AG04449 (cell line): ENCODE results near the gene PLEKHG2.

Experiments
- CTCF ChIA-PET: fragments of 350-600 bp; formaldehyde crosslinking; extraction: SDS; loops from one replicate; lab custom pipeline; 2021; ENCODE audit warnings: antibody characterized with exemption; lab: Yijun Ruan, JAX
- POLR2A ChIA-PET: fragments of 400-600, 350-600 bp; formaldehyde crosslinking; extraction: SDS; loops from one replicate; lab custom pipeline; 2020; ENCODE audit warnings: antibody characterized with exemption, inconsistent platforms; lab: Yijun Ruan, JAX
- DNase-seq: peaks from one replicate; pipeline ENCODE4 v3.0.0-alpha.2; 2010; ENCODE audit warnings: low read depth, low spot score
- H3K4me3 ChIP-seq: 2 replicates; pipeline ENCODE4 v1.5.1; 2011; ENCODE audit warnings: low read depth, mild to moderate bottlenecking, control low read depth, low read length
- CTCF ChIP-seq: IDR thresholded peaks from one replicate; pipeline ENCODE4 v1.5.1; 2011; ENCODE audit warnings: mild to moderate bottlenecking, moderate library complexity, low read length, control low read depth, inconsistent platforms; ENCODE audit not compliant: insufficient read depth; ENCODE audit errors: missing control alignments

Gene PLEKHG2

DNA sequence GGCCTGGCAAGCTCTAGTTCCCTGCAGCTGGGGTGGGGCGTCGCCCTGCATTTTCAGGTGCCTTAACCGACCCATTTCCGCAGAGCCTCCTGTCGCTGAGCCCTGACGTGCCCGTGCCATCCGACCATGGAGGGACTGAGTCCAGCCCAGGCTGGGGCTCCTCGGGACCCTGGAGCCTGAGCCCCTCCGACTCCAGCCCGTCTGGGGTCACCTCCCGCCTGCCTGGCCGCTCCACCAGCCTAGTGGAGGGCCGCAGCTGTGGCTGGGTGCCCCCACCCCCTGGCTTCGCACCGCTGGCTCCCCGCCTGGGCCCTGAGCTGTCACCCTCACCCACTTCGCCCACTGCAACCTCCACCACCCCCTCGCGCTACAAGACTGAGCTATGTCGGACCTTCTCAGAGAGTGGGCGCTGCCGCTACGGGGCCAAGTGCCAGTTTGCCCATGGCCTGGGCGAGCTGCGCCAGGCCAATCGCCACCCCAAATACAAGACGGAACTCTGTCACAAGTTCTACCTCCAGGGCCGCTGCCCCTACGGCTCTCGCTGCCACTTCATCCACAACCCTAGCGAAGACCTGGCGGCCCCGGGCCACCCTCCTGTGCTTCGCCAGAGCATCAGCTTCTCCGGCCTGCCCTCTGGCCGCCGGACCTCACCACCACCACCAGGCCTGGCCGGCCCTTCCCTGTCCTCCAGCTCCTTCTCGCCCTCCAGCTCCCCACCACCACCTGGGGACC is 4.6 kb upstream of the PLEKHG2 start:
- CTCF ChIA-PET = interaction anchor here (0.8 to 4.3 kb wide), 3 partner anchors 11 to 33 kb away, joined by 3 to 49 read pairs (median 4); no protein-coding TSS in a partner anchor

GRCh38 chr19:39408392-39409207 is 3.9 kb upstream of the PLEKHG2 start:
- POLR2A ChIA-PET = interaction anchor here (0.6 to 3.1 kb wide), 6 partner anchors 10 to 112 kb away, joined by 3 to 24 read pairs (median 4); partner anchors contain the start of gene RPS16
- peak overlapping the region; percentile 83 for H3K4me3 ChIP-seq
- no peak for DNase-seq
- TF ChIP-seq CTCF = no peak
- CTCF ChIA-PET = interaction anchor here (0.8 to 4.3 kb wide), 3 partner anchors 11 to 32 kb away, joined by 3 to 49 read pairs (median 4); no protein-coding TSS in a partner anchor

More for the DNA sequence above, 4.6 kb upstream of the PLEKHG2 start:
- peak overlapping the region; percentile 83 for H3K4me3 ChIP-seq
- POLR2A ChIA-PET = interaction anchor here (0.6 to 3.1 kb wide), 6 partner anchors 10 to 112 kb away, joined by 3 to 24 read pairs (median 4); partner anchors contain the start of gene RPS16
- no peak for TF ChIP-seq CTCF
- DNase-seq = no peak

DNA sequence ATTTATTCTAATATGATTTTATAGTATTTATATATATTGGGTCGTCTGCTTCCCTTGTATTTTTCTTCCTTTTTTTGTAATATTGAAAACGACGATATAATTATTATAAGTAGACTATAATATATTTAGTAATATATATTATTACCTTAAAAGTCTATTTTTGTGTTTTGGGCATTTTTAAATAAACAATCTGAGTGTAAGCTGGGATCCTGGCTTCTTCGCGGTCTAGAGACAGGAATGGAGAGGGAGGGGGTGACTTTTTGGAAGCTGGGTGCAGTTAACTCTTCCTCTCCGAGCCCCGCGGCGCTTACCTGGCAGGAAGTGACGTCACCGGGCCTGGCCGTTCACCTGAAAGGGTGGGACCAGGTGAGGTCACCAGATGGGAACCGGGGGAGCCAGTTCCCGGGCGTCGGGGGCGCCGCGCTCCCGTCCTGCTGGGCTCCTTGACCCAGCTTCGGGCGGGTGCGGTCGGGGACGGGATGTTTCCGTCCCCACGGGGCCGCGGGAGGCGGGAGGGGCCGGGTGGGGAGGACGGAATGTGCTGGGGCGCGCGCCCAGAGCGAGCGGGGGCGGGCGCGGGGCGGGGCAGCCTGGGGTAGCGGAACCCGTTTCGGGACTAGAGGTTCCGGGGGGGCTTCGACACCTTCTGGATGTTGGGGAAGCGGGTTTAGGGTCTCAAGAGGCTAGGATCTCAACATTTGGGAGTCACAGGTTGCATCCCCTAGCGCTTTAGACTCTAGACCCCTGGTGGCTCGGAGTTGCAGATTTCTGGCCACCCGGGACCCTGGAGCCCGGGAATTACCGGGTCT is 3.1 kb upstream of the PLEKHG2 start:
- peak overlapping the region; percentile 83 for H3K4me3 ChIP-seq
- ChIA-PET POLR2A (interaction anchor here (0.7 to 3.1 kb wide), 3 partner anchors 11 to 26 kb away, joined by 3 to 24 read pairs (median 5); partner anchors contain the start of gene RPS16), CTCF (interaction anchor here (0.7 to 4.3 kb wide), 2 partner anchors 12 to 385 kb away, joined by 3 to 49 read pairs; no protein-coding TSS in a partner anchor)
- DNase-seq = no peak
- TF ChIP-seq CTCF = no peak

- ChIA-PET CTCF (no interaction called here), POLR2A (no interaction called here)
- H3K4me3 ChIP-seq = peak overlapping the region; percentile 83
- DNase-seq = no peak
- TF ChIP-seq CTCF = no peak
Observed at GRCh38 chr19:39410017-39410830, 2.2 kb upstream of the PLEKHG2 start.

DNA sequence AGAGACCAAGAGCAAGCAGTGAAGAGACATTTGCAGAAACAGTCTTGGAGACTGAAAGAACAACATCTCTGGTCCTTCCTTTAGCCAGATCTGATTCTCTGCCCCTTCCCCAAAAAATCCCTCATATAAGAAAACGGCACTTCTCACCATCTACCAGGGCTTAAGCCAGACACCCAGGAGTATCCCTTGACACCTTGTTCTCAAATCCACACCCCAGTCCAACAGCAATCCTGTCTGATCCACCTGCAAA is 1.7 kb upstream of the PLEKHG2 start:
- ChIA-PET CTCF (interaction anchor here (1.4 to 2.2 kb wide), 5 partner anchors 10 to 48 kb away, joined by 5 to 102 read pairs (median 16); partner anchors contain the start of genes MED29, PAF1 and RPS16), POLR2A (interaction anchor here (1.2 to 2.3 kb wide), 6 partner anchors 8 to 35 kb away, joined by 4 to 49 read pairs (median 6); partner anchors contain the start of gene RPS16)
- no peak overlapping the region for H3K4me3 ChIP-seq
- TF ChIP-seq CTCF = no peak
- DNase-seq = no peak
